Breast epithelium (tissue), 3 donors: ENCODE measurements around the gene CTAG1B.
"Not testable (repeated sequence)": the region's sequence is repeated elsewhere in the genome, so short reads cannot be mapped to it uniquely, and the experiment has no call there.

Experiments
- POLR2A ChIP-seq: fragments of 450-650 bp; IDR thresholded peaks from one replicate; pipeline ENCODE4 v1.6.1; 2016; ENCODE audit warnings: antibody characterized with exemption, mild to moderate bottlenecking, moderate library complexity
- POLR2AphosphoS5 ChIP-seq, 3 donors: sonication (generic); formaldehyde crosslinking; IDR thresholded peaks; one replicate each; pipeline ENCODE4 v1.6.1; 2017; ENCODE audit warnings: antibody characterized with exemption in 3 of 3
- TF ChIP-seq, protein P1 (sequence below), 3 donors: fragments of 450-650 bp; IDR thresholded peaks; one replicate each; pipeline ENCODE4 v1.5.1; 2016 to 2017; ENCODE audit warnings: antibody characterized with exemption in 3 of 3, mild to moderate bottlenecking in 3 of 3, moderate library complexity in 3 of 3

DNA sequence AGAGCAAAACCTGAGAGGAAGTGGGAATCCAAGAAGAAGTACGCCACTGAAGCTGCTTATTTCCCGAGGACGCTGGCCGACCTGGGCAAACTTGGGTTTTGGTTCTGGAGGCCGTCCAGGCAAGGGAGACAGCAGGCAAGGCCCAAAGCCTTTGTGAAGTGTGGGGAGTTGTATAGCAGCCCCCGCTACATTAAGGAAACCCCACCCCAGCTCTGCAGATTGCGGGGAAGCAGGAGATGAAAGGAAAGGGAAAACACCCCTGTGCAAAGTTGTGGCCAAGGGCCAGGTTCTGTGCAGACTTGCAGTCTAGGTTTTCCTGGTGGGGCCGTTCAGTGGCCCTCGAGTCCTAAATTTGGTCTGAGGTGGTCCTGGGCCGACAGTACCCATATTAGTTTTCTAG, 46.0 kb downstream of the CTAG1B start:
- TF ChIP-seq, protein P1, sequence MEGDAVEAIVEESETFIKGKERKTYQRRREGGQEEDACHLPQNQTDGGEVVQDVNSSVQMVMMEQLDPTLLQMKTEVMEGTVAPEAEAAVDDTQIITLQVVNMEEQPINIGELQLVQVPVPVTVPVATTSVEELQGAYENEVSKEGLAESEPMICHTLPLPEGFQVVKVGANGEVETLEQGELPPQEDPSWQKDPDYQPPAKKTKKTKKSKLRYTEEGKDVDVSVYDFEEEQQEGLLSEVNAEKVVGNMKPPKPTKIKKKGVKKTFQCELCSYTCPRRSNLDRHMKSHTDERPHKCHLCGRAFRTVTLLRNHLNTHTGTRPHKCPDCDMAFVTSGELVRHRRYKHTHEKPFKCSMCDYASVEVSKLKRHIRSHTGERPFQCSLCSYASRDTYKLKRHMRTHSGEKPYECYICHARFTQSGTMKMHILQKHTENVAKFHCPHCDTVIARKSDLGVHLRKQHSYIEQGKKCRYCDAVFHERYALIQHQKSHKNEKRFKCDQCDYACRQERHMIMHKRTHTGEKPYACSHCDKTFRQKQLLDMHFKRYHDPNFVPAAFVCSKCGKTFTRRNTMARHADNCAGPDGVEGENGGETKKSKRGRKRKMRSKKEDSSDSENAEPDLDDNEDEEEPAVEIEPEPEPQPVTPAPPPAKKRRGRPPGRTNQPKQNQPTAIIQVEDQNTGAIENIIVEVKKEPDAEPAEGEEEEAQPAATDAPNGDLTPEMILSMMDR (IDR thresholded peaks at IDR 0.05), result not testable (repeated sequence)
- not testable (repeated sequence) for TF ChIP-seq POLR2AphosphoS5 (IDR thresholded peaks at IDR 0.05); POLR2A
